Heart right ventricle (tissue), 16 donors: ENCODE results near the gene ACTA2. TPM values are rescaled to one million over a fixed set of nuclear protein-coding genes. Genes with fewer than 3 reads are reported as not detected.

Experiments
- ATAC-seq, 8 donors: fragments of 200-7000 bp; cut with Tn5 transposase; one replicate each; pipeline ENCODE4 v1.9.1; 2020; ENCODE audit warnings: mild to moderate bottlenecking in 8 of 8, moderate library complexity in 8 of 8, moderate number of reproducible peaks in 1 of 8
- DNase-seq, 2 donors: peaks; one replicate each; pipeline ENCODE4 v3.0.0-alpha.2; 2020
- H3K27ac ChIP-seq, 10 donors: fragments of 200-600 bp; sonication (generic) in 2 of 10; one replicate each; pipeline versions ENCODE4 v1.5.0 to v1.8.0; 2020 to 2022; ENCODE audit warnings: mild to moderate bottlenecking in 3 of 10
- H3K27me3 ChIP-seq, 7 donors: fragments of 200-600 bp; one replicate each; pipeline ENCODE4 v1.8.0; 2021 to 2022; ENCODE audit warnings: mild to moderate bottlenecking in 2 of 7
- H3K36me3 ChIP-seq, 9 donors: fragments of 200-600 bp; sonication (generic) in 1 of 9; one replicate each; pipeline versions ENCODE4 v1.5.0 to v1.8.0; 2020 to 2022; ENCODE audit warnings: mild to moderate bottlenecking in 2 of 9
- H3K4me1 ChIP-seq, 9 donors: fragments of 200-600 bp; sonication (generic) in 1 of 9; one replicate each; pipeline versions ENCODE4 v1.5.0 to v1.8.0; 2020 to 2022; ENCODE audit warnings: mild to moderate bottlenecking in 4 of 9
- H3K4me3 ChIP-seq, 10 donors: fragments of 200-600 bp; sonication (generic) in 2 of 10; one replicate each; pipeline versions ENCODE4 v1.5.0 to v1.8.0; 2020 to 2022; ENCODE audit warnings: mild to moderate bottlenecking in 7 of 10, moderate library complexity in 2 of 10
- H3K9me3 ChIP-seq, 11 donors: fragments of 200-600 bp in 10 of 11; sonication (generic) in 2 of 11; one replicate each; pipeline versions ENCODE4 v1.5.0 to v1.8.0; 2013 to 2022; ENCODE audit warnings: mild to moderate bottlenecking in 2 of 11, control low read depth in 1 of 11, moderate library complexity in 1 of 11
- WGBS, 2 donors: extraction: QIAGEN DNeasy Blood & Tissue Kit; methylation state at CpG; one replicate each; pipeline ENCODE4 v1.1.7; 2013; ENCODE audit warnings: inconsistent platforms in 1 of 2; 5-methylcytosine and 5-hydroxymethylcytosine counted together
- intact Hi-C, 10 donors: fragments of 100-400 bp; cut with DNase I; formaldehyde crosslinking; loops; one replicate each; pipeline versions ENCODE4 v1.11.1 to v1.14.2; 2022
- polyA plus RNA-seq, 2 donors: library from polyadenylated mRNA; stranded (reverse); fragments of 200-250 nt; gene quantifications; one replicate each; pipeline ENCODE4 v1.2.3, GENCODE V29; 2013
- total RNA-seq, 10 donors: library from RNA; stranded (reverse); fragmentation: NEBNext Ultra II Directional in 3 of 10; extraction: Animal tissue kit (Norgen Biotek cat#: 25700) in 3 of 10; gene quantifications; one replicate each; pipeline versions ENCODE4 v1.2.1 to v1.2.4, GENCODE V29; 2021 to 2023
- TF ChIP-seq, protein P1 (sequence below), 9 donors: fragments of 200-600 bp; sonication (generic) in 2 of 9; IDR thresholded peaks; one replicate each; pipeline versions ENCODE4 v1.5.0 to v1.8.0; 2021 to 2022; ENCODE audit warnings: antibody characterized with exemption in 9 of 9, mild to moderate bottlenecking in 5 of 9, moderate library complexity in 1 of 9
- donor health status: Arrhythmogenic right ventricular cardiomyopathy.
- donor health status: ischemic (EF 13 %, LVEDD 7.1; RV severe dilation, severe dysfunction).
- donor health status: healthy with polysubstance abuse.
- donor health status: DM: no; HTN: yes; CAD: no.
- donor health status: DM: no; HTN: no; CAD: no.
- donor health status: ischemic (EF 25% LVEDD 6.9; RV normal size, moderate dysfunction).
- donor health status: ischemic (EF 25% LVEDD 5.7; RV mildly dilated, moderate dysfunction).
- donor health status: healthy.
- donor health status: DM: yes; HTN: yes; CAD: no.
- donor health status: Ischemic cardiomyopathy.
- donor health status: ischemic (EF 35%, LVEDD 5.7; RV mildly dilated, moderate dysfunction).
- donor health status: nonischemic (EF 11% LVEDD 7.7; RV severe dilation, severe dysfunction).
- donor health status: DM: yes; HTN: yes; CAD: no.
- donor health status: PGD.
- donor health status: ischemic (EF 29% LVEDD 5.4; RV normal size, mild dysfunction).
- donor health status: nonischemic (EF 23%, LVEDD 6.1; RV moderate dilation, normal function).

ACTA2 gene
- total and polyA plus RNA-seq, 12 donors, result 59.4 to 358 (median 76.5) TPM

- TF ChIP-seq, protein P1, sequence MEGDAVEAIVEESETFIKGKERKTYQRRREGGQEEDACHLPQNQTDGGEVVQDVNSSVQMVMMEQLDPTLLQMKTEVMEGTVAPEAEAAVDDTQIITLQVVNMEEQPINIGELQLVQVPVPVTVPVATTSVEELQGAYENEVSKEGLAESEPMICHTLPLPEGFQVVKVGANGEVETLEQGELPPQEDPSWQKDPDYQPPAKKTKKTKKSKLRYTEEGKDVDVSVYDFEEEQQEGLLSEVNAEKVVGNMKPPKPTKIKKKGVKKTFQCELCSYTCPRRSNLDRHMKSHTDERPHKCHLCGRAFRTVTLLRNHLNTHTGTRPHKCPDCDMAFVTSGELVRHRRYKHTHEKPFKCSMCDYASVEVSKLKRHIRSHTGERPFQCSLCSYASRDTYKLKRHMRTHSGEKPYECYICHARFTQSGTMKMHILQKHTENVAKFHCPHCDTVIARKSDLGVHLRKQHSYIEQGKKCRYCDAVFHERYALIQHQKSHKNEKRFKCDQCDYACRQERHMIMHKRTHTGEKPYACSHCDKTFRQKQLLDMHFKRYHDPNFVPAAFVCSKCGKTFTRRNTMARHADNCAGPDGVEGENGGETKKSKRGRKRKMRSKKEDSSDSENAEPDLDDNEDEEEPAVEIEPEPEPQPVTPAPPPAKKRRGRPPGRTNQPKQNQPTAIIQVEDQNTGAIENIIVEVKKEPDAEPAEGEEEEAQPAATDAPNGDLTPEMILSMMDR (IDR thresholded peaks at IDR 0.05), result no peak
These were observed 36.8 kb downstream of the ACTA2 start for GRCh38 chr10:88915781-88916180.

DNA sequence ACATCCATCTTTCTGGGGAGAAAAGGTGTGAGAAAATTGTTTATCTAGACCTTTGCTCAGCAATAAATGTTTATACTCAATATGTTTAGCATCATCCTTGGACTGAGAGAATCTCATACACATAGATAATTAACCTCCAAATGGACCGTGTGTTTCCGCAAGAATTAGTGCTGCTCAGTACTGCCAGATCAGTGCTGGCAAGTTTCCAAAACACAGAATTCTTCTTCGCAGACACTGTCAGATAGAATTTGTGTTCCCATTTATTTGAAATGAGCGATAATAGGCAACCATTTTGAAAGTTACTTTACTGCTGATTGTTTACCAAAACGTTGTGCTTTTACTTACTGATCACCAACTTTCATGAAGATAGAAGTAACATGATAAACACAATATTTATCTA lies 38.8 kb downstream of the ACTA2 start:
- H3K4me3 ChIP-seq, result no peak overlapping the region
- no peaks in the 10 kb centered on the region for H3K9me3 ChIP-seq
- no peak for DNase-seq
- TF ChIP-seq, protein P1 (IDR thresholded peaks at IDR 0.05), result no peak
- peaks cover 0 to 50% (median 0%) of the 10 kb centered on the region in 9 donors for H3K36me3 ChIP-seq
- intact Hi-C loops, result no loop called here
- ATAC-seq, result no peak
- H3K4me1 ChIP-seq, result peaks cover 0 to 13% (median 0%) of the 10 kb centered on the region in 9 donors
- WGBS, 2 donors, result 63 to 69% methylated on average over 5 of the region's 5 CpGs
- H3K27me3 ChIP-seq, result no peaks in the 10 kb centered on the region
- H3K27ac ChIP-seq, result peak overlapping the region in 2 of 10 donors; percentile 19 to 63

More at GRCh38 chr10:88915781-88916180, 36.8 kb downstream of the ACTA2 start:
- ATAC-seq (no peak), DNase-seq (no peak)
- Histone ChIP-seq H3K4me3 (no peak overlapping the region), H3K27ac (no peak overlapping the region), H3K4me1 (peaks cover 0 to 17% (median 3%) of the 10 kb centered on the region in 9 donors), H3K36me3 (peaks cover 0 to 45% (median 0%) of the 10 kb centered on the region in 9 donors), H3K27me3 (no peaks in the 10 kb centered on the region), H3K9me3 (no peaks in the 10 kb centered on the region)
- intact Hi-C loops, result no loop called here
- WGBS, 2 donors, result 59 to 62% methylated on average over 2 of the region's 2 CpGs

DNA sequence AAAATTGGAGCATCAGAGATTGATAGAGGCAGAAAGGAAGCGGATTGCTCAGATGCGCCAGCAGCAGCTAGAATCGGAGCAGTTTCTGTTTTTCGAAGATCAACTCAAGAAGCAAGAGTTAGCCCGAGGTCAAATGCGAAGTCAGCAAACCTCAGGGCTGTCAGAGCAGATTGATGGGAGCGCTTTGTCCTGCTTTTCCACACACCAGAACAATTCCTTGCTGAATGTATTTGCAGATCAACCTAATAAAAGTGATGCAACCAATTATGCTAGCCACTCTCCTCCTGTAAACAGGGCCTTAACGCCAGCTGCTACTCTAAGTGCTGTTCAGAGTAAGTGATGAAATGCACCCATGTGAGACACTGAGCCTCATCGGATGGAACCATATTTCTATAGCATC lies 39.4 kb downstream of the ACTA2 start:
- TF ChIP-seq, protein P1 (IDR thresholded peaks at IDR 0.05), result no peak
- intact Hi-C loops, result no loop called here
- Histone ChIP-seq H3K4me1 (peaks cover 0 to 13% (median 0%) of the 10 kb centered on the region in 9 donors), H3K9me3 (no peaks in the 10 kb centered on the region), H3K36me3 (peaks cover 0 to 51% (median 0%) of the 10 kb centered on the region in 9 donors), H3K27me3 (no peaks in the 10 kb centered on the region), H3K27ac (peak overlapping the region in 4 of 10 donors; percentile 19 to 63 (median 36)), H3K4me3 (no peak overlapping the region)
- ATAC-seq (peak in 5 of 8 donors; percentile 28 to 76 (median 59)), DNase-seq (no peak)
- 65 to 69% methylated on average over 9 of the region's 9 CpGs for WGBS, 2 donors

GRCh38 chr10:88911851-88912250 lies 40.7 kb downstream of the ACTA2 start:
- Histone ChIP-seq H3K9me3 (no peaks in the 10 kb centered on the region), H3K4me1 (peaks cover 0 to 13% (median 0%) of the 10 kb centered on the region in 9 donors), H3K27ac (no peak overlapping the region), H3K27me3 (no peaks in the 10 kb centered on the region), H3K36me3 (peaks cover 0 to 59% (median 0%) of the 10 kb centered on the region in 9 donors), H3K4me3 (no peak overlapping the region)
- no peak for DNase-seq
- 91 to 96% methylated on average over 3 of the region's 3 CpGs for WGBS, 2 donors
- ATAC-seq, result no peak
- TF ChIP-seq, protein P1 (IDR thresholded peaks at IDR 0.05), result no peak
- intact Hi-C loops, result no loop called here
